ENCODE data around the gene SGIP1.

GRCh38 chr1:66641891-66642473, 108.0 kb downstream of the SGIP1 start:
- TF ChIP-seq CTCF (IDR thresholded peaks at IDR 0.05) (no peak), POLR2A (IDR thresholded peaks at IDR 0.05) (no peak)

Measured in prostate gland (tissue), 2 donors.